Activated T-cell treated with anti-CD3 and anti-CD28 coated beads for 1 hour (primary cell): Measurements from ENCODE around the gene SPATS1.
"Not testable (repeated sequence)": the region's sequence is repeated elsewhere in the genome, so short reads cannot be mapped to it uniquely, and the experiment has no call there.

Source experiments
- DNase-seq: peaks from one replicate; pipeline ENCODE4 v3.0.0-alpha.2; 2020; ENCODE audit warnings: low read depth

The SPATS1 gene

GRCh38 chr6:44311304-44311703 is 31.1 kb upstream of the SPATS1 start:
- DNase-seq, result no peak

GRCh38 chr6:44311767-44312166 is 30.7 kb upstream of the SPATS1 start:
- DNase-seq, result no peak

- DNase-seq, result peak; percentile 96
Observed at GRCh38 chr6:44312901-44313788, 29.3 kb upstream of the SPATS1 start, which contains the start of gene AARS2. AARS2 (minus strand) TSS chr6:44313347; CDS start chr6:44313323, 24 bp downstream.

GRCh38 chr6:44314657-44315056 is 27.8 kb upstream of the SPATS1 start:
- DNase-seq, result not testable (repeated sequence)

- no peak for DNase-seq
Observed at GRCh38 chr6:44315516-44315915, 26.9 kb upstream of the SPATS1 start.

GRCh38 chr6:44315951-44316350 is 26.5 kb upstream of the SPATS1 start:
- no peak for DNase-seq

- no peak for DNase-seq
Observed at GRCh38 chr6:44316481-44316880, 26.0 kb upstream of the SPATS1 start.

- not testable (repeated sequence) for DNase-seq
Observed at GRCh38 chr6:44317136-44317631, 25.3 kb upstream of the SPATS1 start.

- DNase-seq, result no peak
Observed at GRCh38 chr6:44321210-44321609, 21.2 kb upstream of the SPATS1 start.

- DNase-seq, result no peak
Observed at GRCh38 chr6:44327096-44327495, 15.4 kb upstream of the SPATS1 start.

GRCh38 chr6:44327760-44328159 is 14.7 kb upstream of the SPATS1 start:
- DNase-seq, result no peak

GRCh38 chr6:44328203-44328602 is 14.2 kb upstream of the SPATS1 start:
- not testable (repeated sequence) for DNase-seq

GRCh38 chr6:44329858-44330257 is 12.6 kb upstream of the SPATS1 start:
- no peak for DNase-seq

GRCh38 chr6:44332585-44332984 is 9.9 kb upstream of the SPATS1 start:
- no peak for DNase-seq

GRCh38 chr6:44333273-44333919 is 9.1 kb upstream of the SPATS1 start:
- DNase-seq, result no peak

GRCh38 chr6:44333942-44334341 is 8.5 kb upstream of the SPATS1 start:
- DNase-seq, result no peak

- no peak for DNase-seq
Observed at GRCh38 chr6:44335631-44336030, 6.8 kb upstream of the SPATS1 start.

- peak; percentile 53 for DNase-seq
Observed at GRCh38 chr6:44338228-44339122, 4.0 kb upstream of the SPATS1 start.

- no peak for DNase-seq
Observed at GRCh38 chr6:44339301-44339700, 3.1 kb upstream of the SPATS1 start.

- no peak for DNase-seq
Observed at GRCh38 chr6:44339763-44340625, 2.5 kb upstream of the SPATS1 start.
